ENCODE measurements around the gene MPRIP. TPM values are rescaled to one million over a fixed set of nuclear protein-coding genes. Genes with fewer than 3 reads are reported as not detected.

The MPRIP gene
- polyA plus RNA-seq, 1 of the 3 experiments (the other 2 are of a cell fraction) = 64.4 TPM

- 64% methylated on average over 4 of the region's 14 CpGs for WGBS (ENCODE audit: low lambda C conversion rate)
- no peaks in the 10 kb centered on the region for H3K9me3 ChIP-seq
- no peaks in the 10 kb centered on the region; the same call in 1 of the 2 replicates for H3K27me3 ChIP-seq (ENCODE audit: insufficient read depth)
- ChIA-PET CTCF (interaction anchor here (0.5 to 2.6 kb wide), 21 partner anchors 11 to 273 kb away, joined by 3 to 8 read pairs (median 4); partner anchors contain the start of gene FLCN), POLR2A (interaction anchor here (0.5 kb wide), 1 partner anchor 247 kb away, joined by 3 read pairs; no protein-coding TSS in a partner anchor)
- no peak overlapping the region for H2AFZ ChIP-seq (ENCODE audit: low read depth)
- peaks cover 3% of the 10 kb centered on the region for H3F3A ChIP-seq (replicated peaks; ENCODE audit: insufficient read depth)
- no peaks in the 10 kb centered on the region for H3K36me3 ChIP-seq (replicated peaks in 1 of 2; ENCODE audit: control insufficient read depth in 1 of 2, insufficient read depth in 2 of 2, low read length in 1 of 2)
- H4K20me1 ChIP-seq (ENCODE audit: insufficient read depth) = no peaks in the 10 kb centered on the region
- peak; percentile 65 for TF ChIP-seq CTCF (IDR thresholded peaks at IDR 0.05)
- TF ChIP-seq RAD21 (IDR thresholded peaks at IDR 0.05; ENCODE audit: low read length) = peak; percentile 66
- no peak for TF ChIP-seq MEF2A (IDR thresholded peaks at IDR 0.05; ENCODE audit: borderline replicate concordance, low read depth)
- TF ChIP-seq SMC3 (IDR thresholded peaks at IDR 0.05; ENCODE audit: low read depth, low read length) = peak; percentile 62
- H3K4me1 ChIP-seq (ENCODE audit: control insufficient read depth in 1 of 2, insufficient read depth in 2 of 2, low read depth in 1 of 2, low read length in 1 of 2) = no peaks in the 10 kb centered on the region; a peak in 1 of 4 replicates
- H3K79me2 ChIP-seq (ENCODE audit: insufficient read depth) = no peaks in the 10 kb centered on the region
- peak; percentile 80 for DNase-seq
- H3K9ac ChIP-seq = no peak overlapping the region
- no peak overlapping the region for H3K4me3 ChIP-seq (ENCODE audit: low read depth in 2 of 2, low read length in 1 of 2)
- H3K27ac ChIP-seq (ENCODE audit: low read depth in 2 of 2, low read length in 1 of 2) = no peak overlapping the region
- H3K9me2 ChIP-seq = no peaks in the 10 kb centered on the region
- no peak overlapping the region for H3K4me2 ChIP-seq
Observed at GRCh38 chr17:16997514-16998429, 44.5 kb upstream of the MPRIP start.

GRCh38 chr17:16999931-17000625 is 42.2 kb upstream of the MPRIP start:
- Histone ChIP-seq H3K27me3 (ENCODE audit: insufficient read depth) (no peaks in the 10 kb centered on the region; the same call in 1 of the 2 replicates), H3K9me3 (no peaks in the 10 kb centered on the region), H3K9ac (no peak overlapping the region), H3K36me3 (replicated peaks in 1 of 2; ENCODE audit: control insufficient read depth in 1 of 2, insufficient read depth in 2 of 2, low read length in 1 of 2) (no peaks in the 10 kb centered on the region), H3K4me1 (ENCODE audit: control insufficient read depth in 1 of 2, insufficient read depth in 2 of 2, low read depth in 1 of 2, low read length in 1 of 2) (no peaks in the 10 kb centered on the region; a peak in 1 of 4 replicates), H3K27ac (ENCODE audit: low read depth in 2 of 2, low read length in 1 of 2) (no peak overlapping the region), H3K4me2 (no peak overlapping the region), H3F3A (replicated peaks; ENCODE audit: insufficient read depth) (peaks cover 3% of the 10 kb centered on the region), H4K20me1 (ENCODE audit: insufficient read depth) (no peaks in the 10 kb centered on the region), H2AFZ (ENCODE audit: low read depth) (no peak overlapping the region), H3K9me2 (no peaks in the 10 kb centered on the region), H3K4me3 (ENCODE audit: low read depth in 2 of 2, low read length in 1 of 2) (no peak overlapping the region), H3K79me2 (ENCODE audit: insufficient read depth) (no peaks in the 10 kb centered on the region)
- 43% methylated on average over 7 of the region's 7 CpGs for WGBS (ENCODE audit: low lambda C conversion rate)
- POLR2A ChIA-PET = no interaction called here
- CTCF ChIA-PET = interaction anchor here (0.6 to 2.9 kb wide), 12 partner anchors 8 to 184 kb away, joined by 3 to 14 read pairs (median 4); no protein-coding TSS in a partner anchor
- TF ChIP-seq SMC3 (IDR thresholded peaks at IDR 0.05; ENCODE audit: low read depth, low read length) (no peak), PBX3 (IDR thresholded peaks at IDR 0.05) (no peak), ZBTB33 (IDR thresholded peaks at IDR 0.05; ENCODE audit: borderline replicate concordance, low read depth) (no peak), YY1 (IDR thresholded peaks at IDR 0.05; ENCODE audit: low read depth) (no peak), FOSL2 (IDR thresholded peaks at IDR 0.05; ENCODE audit: borderline replicate concordance, low read depth) (no peak), MEF2A (IDR thresholded peaks at IDR 0.05; ENCODE audit: borderline replicate concordance, low read depth) (no peak), REST (IDR thresholded peaks at IDR 0.05; ENCODE audit: low read depth, low read length) (no peak), NRF1 (IDR thresholded peaks at IDR 0.05; ENCODE audit: low read depth, low read length) (no peak), CHD2 (IDR thresholded peaks at IDR 0.05; ENCODE audit: low read length, partially characterized antibody) (no peak)
- no peak for DNase-seq
